GM18511 (cell line): ENCODE data around the gene PGLYRP3.
"Not testable (repeated sequence)": the region's sequence is repeated elsewhere in the genome, so short reads cannot be mapped to it uniquely, and the experiment has no call there.

Experiments
- ATAC-seq: cut with Tn5 transposase; IDR thresholded peaks from one replicate; pipeline ENCODE4 v1.9.1; 2021; ENCODE audit warnings: mild to moderate bottlenecking, moderate library complexity; ENCODE audit not compliant: unreplicated experiment

PGLYRP3 gene

GRCh38 chr1:153318145-153318544 lies 5.4 kb upstream of the PGLYRP3 start:
- ATAC-seq, result not testable (repeated sequence)

DNA sequence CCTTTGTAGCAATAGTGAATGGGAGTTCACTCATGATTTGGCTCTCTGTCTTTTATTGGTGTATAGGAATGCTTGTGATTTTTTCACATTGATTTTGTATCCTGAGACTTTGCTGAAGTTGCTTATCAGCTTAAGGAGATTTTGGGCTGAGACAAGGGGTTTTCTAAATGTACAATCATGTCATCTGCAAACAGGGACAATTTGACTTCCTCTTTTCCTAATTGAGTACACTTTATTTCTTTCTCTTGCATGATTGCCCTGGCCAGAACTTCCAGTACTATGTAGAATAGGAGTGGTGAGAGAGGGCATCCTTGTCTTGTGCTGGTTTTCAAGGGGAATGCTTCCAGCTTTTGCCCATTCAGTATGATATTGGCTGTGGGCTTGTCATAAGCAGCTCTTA lies 3.3 kb upstream of the PGLYRP3 start:
- not testable (repeated sequence) for ATAC-seq

DNA sequence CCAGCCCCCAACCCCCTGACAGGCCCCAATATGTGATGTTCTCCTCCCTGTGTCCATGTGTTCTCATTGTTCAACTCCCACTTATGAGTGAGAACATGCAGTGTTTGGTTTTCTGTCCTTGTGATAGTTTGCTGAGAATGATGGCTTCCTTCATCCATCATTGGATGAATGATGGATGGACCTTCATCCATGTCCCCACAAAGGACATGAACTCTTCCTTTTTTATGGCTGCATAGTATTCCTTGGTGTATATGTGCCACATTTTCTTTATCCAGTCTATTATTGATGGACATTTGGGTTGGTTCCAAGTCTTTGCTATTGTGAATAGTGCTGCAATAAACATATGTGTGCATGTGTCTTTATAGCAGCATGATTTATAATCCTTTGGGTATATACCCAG lies 1.6 kb upstream of the PGLYRP3 start:
- not testable (repeated sequence) for ATAC-seq

DNA sequence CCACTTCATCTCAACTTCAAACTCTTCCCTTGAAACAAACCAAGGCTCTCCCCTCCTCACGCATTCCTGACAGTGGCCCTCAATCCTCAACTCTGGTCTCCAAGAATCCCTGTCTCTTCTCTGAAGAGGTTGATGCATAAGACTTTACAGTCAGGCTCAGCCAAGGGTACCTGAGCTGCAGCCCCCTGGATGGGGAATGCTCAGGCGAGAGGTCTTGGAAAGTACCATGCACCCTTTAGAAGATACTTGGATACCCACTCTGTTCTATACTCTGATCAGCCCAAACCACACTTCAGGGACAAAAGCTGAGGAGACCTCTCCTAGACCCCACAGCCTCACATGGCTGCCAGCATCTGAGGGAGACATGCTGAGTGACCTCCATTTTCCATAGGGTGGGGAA lies 536 bp upstream of the PGLYRP3 start:
- no peak for ATAC-seq

DNA sequence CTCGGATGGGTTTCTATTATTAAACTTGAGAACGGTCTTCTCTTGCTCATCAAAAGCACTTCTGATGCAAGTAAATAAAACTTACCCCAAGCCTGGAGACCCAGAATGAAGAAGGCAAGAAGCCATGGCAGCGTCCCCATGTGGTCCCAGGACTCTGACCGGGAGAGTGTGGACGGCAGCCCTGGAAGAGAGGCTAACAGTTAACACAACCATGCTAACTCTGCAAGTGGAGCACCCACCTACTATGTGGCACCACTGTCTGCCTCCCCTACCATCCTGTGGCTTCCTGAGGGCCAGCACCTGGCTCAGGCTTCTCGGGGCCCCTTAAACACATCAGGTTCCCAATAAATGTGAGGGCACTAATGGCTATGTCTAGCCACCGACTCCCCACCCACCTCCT lies 2.2 kb downstream of the PGLYRP3 start:
- no peak for ATAC-seq

DNA sequence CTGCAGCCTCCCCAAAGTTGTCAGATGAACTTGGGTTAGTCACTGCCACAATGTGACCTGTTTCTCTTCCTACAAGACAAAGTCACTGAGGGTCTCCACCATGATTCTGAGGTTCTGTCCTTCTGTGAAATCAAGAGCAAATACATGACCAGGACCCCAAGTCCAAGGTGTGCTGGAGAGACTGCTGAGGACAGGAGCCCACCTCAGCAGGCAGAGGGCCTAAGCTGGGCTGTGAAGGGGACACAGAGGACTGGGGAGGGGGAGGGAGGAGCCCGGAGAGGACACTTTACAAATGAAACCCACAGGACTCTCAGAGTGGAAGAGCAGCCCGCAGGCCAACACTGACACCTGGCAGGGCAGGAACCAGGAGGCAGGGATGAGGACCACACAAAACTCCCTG lies 3.3 kb downstream of the PGLYRP3 start:
- no peak for ATAC-seq

- ATAC-seq, result no peak
Observed at GRCh38 chr1:153308540-153308939, 4.2 kb downstream of the PGLYRP3 start.

DNA sequence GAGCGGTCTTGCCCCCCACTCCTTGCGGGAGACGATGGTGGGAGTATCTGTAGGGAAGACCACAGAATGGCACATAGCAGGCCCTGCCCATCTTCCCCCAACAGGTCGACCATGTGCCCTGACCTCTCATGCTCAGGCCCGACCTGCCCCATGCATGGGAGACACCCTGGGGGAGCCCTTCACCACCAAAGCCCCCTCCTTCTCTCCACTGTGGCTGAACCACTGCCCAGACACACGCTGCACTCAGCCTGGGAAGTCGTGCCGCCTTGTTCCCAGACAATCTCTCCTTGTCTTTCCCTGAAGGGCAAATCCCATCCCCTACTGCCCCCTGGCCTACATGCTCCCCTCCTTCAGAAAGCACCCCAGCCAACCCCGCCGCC lies 5.5 kb downstream of the PGLYRP3 start:
- ATAC-seq, result no peak

DNA sequence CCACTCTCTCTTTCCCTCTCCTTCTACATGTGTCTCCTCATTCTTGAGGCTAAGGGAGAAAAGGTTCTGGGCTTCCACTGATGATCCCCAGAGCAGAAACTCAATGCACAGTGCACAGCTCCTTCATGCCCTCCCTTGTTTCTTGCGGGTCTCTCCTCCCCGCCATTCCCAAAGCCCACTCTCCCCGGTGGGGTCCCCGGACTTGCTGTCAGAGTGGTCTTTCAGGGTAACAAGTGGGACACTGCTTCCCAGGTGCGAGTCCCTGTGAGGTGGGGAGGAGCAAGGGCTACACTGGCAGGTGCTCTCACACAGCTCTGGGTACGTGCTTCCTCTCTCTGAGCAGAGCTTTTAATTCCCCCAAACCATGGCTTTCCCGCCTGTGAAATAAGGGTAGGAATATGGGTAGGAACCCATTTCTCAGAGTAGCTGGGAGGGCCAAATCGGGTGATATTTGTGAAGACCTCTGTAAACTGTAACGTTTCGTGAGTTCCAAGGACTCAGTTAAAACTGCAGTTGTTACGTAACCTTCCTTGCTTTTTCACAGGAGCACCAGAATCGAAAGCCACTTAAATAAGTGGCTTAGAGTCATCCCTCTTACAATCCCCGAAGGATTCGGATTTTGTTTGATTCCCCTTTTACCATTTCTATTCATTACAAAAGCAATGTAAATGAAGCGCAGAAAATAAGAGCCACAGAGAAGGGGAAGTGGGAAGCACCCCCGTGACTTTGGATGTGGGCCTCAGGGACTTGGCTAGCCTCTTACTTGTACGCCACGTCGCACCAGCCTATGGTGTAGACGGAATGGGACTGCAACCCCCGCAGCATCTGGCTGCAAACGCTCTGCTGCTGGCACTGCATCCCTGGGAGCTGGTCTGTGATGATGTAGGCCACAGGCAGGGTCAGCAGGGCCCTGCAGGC lies 6.2 kb downstream of the PGLYRP3 start:
- ATAC-seq, result no peak

GRCh38 chr1:153305682-153306081 lies 7.1 kb downstream of the PGLYRP3 start:
- no peak for ATAC-seq

- ATAC-seq, result no peak
Observed at GRCh38 chr1:153302308-153302707, 10.4 kb downstream of the PGLYRP3 start.

DNA sequence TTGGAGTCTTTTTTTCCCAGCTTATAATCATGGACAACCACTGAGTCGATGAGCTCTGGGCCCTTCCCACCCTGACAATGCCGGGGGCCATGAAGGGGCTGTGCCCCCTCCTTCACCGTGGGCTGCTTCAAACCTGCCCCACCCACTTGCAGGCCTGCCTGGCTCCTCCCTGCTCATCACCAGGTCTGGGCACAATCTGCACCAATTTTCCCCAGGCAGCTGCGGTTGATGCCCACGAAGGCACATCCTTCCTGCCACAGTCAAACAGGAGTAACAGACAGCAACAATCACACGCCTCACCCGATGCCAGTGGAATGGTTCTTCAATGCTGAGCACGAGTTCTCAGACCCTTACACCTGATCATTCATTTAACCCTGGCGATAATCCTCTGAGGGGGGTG lies 18.9 kb downstream of the PGLYRP3 start:
- ATAC-seq, result no peak

- no peak for ATAC-seq
Observed at GRCh38 chr1:153293480-153293775, 19.3 kb downstream of the PGLYRP3 start.

- ATAC-seq, result no peak
Observed at GRCh38 chr1:153292740-153293479, 19.8 kb downstream of the PGLYRP3 start.

DNA sequence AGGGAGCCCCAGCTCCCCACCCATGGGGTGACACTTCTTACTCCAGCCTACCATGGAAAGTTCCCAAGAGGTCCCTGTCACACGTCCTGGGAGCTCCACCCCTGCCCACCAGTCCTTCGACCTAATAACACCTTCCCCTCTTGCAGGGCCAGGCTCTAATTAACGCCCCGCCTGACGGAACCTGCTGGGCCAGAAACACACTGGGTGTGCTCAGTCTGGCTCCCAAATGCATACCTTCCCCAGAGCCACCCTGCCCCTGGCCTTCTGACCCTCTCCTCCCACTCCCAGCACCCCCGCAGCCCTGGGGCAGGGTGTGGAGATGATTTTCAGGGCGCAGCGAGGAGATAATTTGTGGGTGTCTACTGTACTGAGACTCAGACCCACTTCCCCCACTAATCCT lies 20.6 kb downstream of the PGLYRP3 start:
- ATAC-seq, result no peak

GRCh38 chr1:153291514-153291913 lies 21.2 kb downstream of the PGLYRP3 start:
- ATAC-seq, result no peak

DNA sequence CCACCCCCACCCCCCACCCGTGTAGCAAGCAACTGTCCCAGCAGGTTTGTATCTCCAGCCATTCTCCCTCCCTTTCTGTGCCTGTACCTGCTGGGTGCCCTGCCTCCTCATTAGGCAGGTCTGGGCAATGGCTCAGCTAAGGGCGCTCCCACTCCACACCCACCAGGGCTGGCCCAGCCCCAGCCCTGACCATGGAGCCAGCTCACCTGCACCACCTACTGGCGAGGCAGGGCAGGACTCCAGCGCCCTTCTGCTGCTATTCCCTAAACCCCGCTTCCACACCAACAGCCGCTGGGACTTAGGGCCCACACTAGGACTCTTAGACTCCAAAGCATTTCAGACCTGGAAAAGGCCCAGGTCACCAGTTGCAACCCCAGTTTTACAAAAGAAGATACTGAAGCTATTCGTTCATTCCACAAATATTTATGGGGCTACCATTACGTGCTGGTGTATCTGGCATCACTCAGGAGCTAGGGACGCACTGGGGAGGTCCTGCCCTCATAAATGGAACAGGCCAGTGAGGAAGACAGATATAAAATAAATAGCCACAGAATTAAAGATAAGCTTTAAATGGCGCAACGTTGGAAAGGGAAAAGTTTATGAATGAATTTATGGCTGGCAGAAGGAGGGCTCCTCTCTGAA lies 24.0 kb downstream of the PGLYRP3 start:
- no peak for ATAC-seq

GRCh38 chr1:153277852-153278251 lies 34.9 kb downstream of the PGLYRP3 start:
- ATAC-seq, result peak; percentile 85

GRCh38 chr1:153272186-153272585 lies 40.6 kb downstream of the PGLYRP3 start:
- ATAC-seq, result no peak

GRCh38 chr1:153271711-153272110 lies 41.0 kb downstream of the PGLYRP3 start:
- no peak for ATAC-seq

DNA sequence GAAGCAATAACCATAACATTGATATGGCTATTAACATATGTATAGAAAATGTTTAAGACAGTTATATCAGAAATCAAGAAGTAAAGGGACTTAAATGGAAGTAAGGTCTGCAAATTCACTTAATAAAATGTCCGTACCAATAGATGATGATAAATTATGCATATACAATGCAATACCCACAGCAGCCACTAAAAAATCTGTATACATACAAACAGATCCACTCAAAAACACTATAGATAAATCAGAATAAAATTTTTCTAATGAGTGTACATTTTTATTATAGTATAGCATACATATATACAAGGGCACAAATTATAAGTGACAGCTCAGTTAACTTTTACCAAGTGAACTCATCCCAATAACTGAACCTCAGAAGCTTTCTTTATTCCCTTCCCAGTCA lies 47.3 kb downstream of the PGLYRP3 start:
- ATAC-seq, result no peak
